GM18505 (cell line): ENCODE results near the gene CMSS1.
"Not testable (repeated sequence)": the region's sequence is repeated elsewhere in the genome, so short reads cannot be mapped to it uniquely, and the experiment has no call there.

Experiments
- ATAC-seq: cut with Tn5 transposase; IDR thresholded peaks from one replicate; pipeline ENCODE4 v1.9.1; 2021; ENCODE audit not compliant: unreplicated experiment
- POLR2A ChIP-seq: IDR thresholded peaks from 4 replicates; pipeline ENCODE4 v1.6.1; 2011; ENCODE audit warnings: borderline replicate concordance; ENCODE audit not compliant: insufficient read depth, insufficient read length; ENCODE audit errors: extremely low read depth

The CMSS1 gene

GRCh38 chr3:100088735-100089368, 271.2 kb downstream of the CMSS1 start:
- ATAC-seq: no peak
- no peak for TF ChIP-seq POLR2A

GRCh38 chr3:100089812-100090668, 272.4 kb downstream of the CMSS1 start:
- peak; percentile 78 for ATAC-seq

DNA sequence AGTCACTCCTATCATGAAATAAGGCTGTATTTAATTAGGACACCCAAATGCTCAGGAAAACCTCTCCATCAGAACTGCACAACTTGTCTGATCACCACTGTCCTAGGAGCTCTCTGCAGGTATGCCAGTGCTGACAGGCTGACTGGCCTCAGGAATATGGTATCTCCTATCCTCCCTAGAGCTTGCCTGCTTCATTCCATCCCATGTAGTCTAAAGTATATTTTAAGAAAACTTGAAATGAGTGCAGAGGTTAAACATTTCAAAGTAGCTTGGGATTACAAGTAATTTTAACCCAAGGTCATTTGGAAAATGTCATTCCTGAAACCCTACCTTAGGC, 273.0 kb downstream of the CMSS1 start:
- no peak for ATAC-seq
- TF ChIP-seq POLR2A: no peak

More at GRCh38 chr3:100089812-100090668, 272.4 kb downstream of the CMSS1 start:
- TF ChIP-seq POLR2A: no peak

- ATAC-seq: no peak
- no peak for TF ChIP-seq POLR2A
Observed at GRCh38 chr3:100093831-100094230, 276.2 kb downstream of the CMSS1 start.

DNA sequence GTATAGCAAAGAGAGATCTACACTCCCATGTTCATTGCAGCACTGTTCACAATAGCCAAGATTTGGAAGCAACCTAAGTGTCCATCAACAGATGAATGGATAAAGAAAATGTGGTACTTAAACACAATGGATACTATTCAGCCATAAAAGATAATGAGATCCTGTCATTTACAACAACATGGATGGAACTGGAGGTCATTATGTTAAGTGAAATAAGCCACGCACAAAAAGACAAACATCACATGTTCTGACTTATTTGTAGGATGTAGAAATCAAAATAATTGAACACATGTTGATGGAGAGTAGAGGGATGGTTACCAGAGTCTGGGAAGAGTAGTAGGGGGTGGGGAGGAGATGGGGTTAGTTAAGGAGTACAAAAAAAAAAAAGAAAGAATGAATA, 278.6 kb downstream of the CMSS1 start:
- ATAC-seq: not testable (repeated sequence)

GRCh38 chr3:100096866-100097265, 279.2 kb downstream of the CMSS1 start:
- TF ChIP-seq POLR2A: no peak
- ATAC-seq: no peak

DNA sequence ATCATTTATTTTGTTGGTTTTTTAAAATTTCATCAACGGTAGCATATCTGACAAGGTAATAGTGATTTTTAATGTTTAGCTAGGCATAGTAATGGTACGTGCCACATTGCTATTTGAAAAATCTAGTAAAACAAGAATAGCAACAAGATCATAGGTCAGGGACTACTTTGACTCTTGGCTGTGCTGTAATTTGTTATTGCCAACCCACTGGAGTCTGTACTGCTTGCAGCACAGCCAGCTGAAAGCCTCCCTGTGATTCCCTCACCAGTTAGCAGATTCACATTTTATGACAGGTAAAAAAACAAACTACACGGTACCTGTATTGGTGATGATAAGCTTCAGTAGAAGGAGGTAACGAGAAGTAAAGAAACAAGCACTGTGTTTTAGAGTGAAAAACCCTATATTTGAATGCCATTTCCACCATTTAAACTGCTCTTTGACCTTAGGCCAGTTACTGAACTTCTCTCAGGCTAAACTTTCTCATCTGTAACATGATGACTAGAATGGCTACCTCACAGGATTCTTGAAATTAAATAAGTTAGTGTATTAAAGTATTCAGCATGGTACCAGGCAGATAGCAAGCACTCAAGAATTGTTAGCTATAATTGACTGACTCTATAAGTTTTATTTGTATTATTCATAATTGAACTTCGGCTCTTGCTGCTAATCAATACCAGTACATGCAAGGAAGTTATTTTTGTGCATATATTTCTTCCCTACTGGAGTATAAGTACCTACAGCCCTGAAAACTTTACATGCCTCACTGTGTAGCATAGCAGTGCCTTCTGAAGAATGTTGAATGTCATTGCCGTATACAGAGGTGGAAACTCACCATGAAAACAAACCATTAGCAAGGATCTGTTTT, 280.5 kb downstream of the CMSS1 start:
- ATAC-seq: no peak
- no peak for TF ChIP-seq POLR2A

DNA sequence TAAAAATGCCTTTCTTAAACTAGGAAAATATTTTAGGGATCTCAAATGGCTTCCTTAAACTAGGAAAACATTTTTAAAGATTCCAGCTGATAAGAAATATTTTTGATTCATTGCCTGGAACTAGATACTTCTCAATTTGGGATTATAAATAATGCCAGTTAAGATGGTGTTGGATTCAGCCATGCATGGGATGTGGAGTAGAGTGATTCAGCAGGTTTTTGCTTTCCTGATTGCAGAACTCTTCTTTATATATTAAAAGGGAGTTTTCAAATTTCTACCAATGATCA, 281.1 kb downstream of the CMSS1 start:
- ATAC-seq: no peak
- no peak for TF ChIP-seq POLR2A

- ATAC-seq: no peak
- no peak for TF ChIP-seq POLR2A
Observed at GRCh38 chr3:100099621-100100020, 282.0 kb downstream of the CMSS1 start.

DNA sequence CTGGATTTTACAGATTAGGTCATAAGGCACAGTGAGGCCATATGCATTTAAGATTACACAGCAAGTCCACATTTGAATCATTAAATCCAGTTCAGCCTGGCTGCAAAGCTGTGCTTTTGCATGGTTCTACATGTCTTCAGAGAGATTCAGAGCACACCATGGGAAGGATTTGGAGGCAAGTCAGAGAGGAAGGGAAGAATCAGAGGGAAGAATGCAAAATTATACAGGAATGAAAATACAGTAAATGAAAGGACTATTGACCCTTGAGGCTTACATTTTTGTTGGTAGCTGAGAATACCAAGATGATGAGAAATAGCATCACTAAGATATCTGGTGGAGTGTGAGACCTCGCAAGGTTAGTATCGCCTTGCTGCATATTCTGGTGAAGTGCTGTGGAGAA, 282.8 kb downstream of the CMSS1 start:
- ATAC-seq: no peak
- TF ChIP-seq POLR2A: no peak

- TF ChIP-seq POLR2A: no peak
Observed at GRCh38 chr3:100102757-100103156, 285.1 kb downstream of the CMSS1 start.

GRCh38 chr3:100103558-100104441, 286.1 kb downstream of the CMSS1 start:
- ATAC-seq: peak; percentile 73
- TF ChIP-seq POLR2A: no peak

More at GRCh38 chr3:100102757-100103156, 285.1 kb downstream of the CMSS1 start:
- ATAC-seq: no peak

- TF ChIP-seq POLR2A: no peak
- peak; percentile 23 for ATAC-seq
Observed at GRCh38 chr3:100104442-100104798, 286.8 kb downstream of the CMSS1 start.
